Stimulated activated CD4-positive, alpha-beta T cell treated with anti-CD3 and anti-CD28 coated beads, Interleukin-12 subunit alpha, Interleukin-12 subunit beta, amount 100 ng/mL, for 4 hours (primary cell): ENCODE results near the gene ITGBL1.

Source experiments
- DNase-seq: peaks from one replicate; pipeline ENCODE4 v3.0.0-alpha.2; 2020

Gene ITGBL1

DNA sequence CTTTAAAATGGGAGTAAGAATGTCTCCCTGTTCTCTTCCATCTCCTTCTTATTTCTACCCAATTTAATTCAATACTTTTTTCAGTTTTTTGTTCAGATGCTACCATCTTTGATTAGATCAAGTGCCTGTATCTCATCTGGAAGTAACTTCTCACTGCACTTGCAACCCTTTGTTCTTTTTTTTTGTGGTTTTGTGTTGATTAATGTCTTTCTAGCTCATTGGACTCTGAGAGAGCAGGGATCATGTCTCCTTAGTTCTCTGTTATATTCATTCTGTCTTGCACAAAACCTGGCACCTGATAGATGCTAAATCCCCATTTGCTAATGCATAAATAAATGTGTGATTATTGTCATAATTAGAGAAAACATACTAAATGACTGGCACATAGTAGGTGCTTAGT lies 834 bp upstream of the ITGBL1 start:
- no peak for DNase-seq

DNA sequence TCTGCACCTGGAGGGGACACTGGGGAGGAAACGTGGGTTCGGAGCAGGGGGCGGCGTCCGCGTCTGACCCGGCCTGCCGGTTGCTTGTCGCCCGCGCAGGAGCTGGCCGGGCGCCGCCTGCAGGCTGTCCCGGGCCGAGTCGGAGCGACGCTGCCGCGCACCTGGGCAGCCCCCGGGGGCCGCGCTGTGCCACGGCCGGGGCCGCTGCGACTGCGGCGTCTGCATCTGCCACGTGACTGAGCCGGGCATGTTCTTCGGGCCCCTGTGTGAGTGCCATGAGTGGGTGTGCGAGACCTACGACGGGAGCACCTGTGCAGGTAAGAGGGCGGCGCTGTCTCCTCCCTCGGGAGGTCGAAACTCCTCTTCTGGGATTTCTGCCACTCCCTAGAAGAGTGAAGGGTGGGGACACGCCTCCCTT lies 1.3 kb downstream of the ITGBL1 start:
- no peak for DNase-seq

DNA sequence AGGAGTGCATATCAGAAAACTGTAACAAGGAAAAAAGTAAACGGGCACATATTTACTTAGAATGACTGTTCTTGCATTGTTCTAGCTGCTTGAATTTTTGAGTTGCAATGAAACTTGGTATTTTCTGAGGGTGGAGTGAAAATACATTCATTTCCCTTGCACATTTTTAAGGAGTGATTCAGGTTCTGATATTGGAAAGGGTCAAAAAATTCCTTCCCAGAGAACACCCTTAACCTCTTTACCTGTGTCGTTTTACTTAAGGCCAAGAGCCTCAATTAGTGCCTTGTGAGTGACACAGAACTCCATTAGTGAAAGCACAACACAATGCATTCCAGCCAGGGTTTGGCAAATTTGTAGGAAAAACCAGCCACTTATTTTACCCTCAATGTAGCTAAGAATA lies 2.3 kb downstream of the ITGBL1 start:
- no peak for DNase-seq

DNA sequence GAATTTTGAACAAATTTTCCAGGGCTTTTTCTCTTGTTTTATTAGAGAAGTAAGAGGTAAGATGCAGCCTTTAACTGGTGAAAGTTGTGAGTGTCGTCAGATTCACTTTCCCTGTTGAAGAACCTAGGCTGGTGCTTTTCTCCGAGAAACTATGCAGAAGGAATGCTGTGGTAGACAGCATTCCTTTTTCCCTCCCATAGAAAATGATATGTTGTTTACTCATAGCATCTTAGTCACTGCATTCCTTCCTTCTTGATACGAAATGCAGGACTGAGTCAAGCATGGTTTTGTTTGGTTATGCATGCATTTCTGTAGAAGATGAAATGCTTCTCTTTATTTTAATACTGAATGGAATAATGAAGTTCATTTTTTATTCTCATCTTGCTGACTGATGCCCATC lies 3.4 kb downstream of the ITGBL1 start:
- no peak for DNase-seq

DNA sequence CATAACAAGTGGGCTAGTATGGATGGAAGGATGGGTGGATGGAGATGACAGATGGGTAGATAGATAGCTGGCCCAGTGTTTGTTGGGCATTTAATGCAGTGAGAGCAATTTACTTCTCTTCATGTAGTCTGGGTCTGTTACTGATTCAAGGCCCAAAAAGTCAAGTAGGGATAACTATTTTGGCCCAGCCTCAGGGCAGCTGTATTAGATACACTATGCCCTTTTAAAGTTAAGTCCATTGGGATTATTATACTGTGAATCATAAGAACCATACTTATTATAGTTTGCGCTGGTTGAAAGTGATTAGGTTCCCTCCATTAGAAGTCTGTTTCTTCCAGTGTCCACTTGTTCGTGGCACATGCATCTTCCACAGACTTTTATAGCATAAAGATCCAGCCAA lies 4.7 kb downstream of the ITGBL1 start:
- no peak for DNase-seq

DNA sequence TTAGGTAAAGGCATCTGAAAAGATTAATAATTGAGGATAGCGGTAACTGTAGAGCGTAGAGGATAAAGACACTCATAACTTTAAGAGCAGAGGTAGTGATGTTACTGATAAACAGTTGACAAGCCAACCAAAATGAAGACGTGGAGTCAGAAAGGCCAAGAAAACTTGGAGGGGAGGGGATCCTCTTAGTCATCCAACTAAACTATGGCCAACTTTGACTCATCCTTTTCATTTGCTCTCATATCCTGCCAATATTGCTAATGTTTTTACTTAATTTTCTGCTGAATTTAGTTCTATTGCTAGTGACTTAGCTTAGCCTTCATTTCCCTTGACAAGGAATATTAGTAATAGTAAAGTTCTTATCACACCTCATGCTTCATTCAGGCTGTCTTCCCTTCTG lies 13.4 kb downstream of the ITGBL1 start:
- DNase-seq: no peak

DNA sequence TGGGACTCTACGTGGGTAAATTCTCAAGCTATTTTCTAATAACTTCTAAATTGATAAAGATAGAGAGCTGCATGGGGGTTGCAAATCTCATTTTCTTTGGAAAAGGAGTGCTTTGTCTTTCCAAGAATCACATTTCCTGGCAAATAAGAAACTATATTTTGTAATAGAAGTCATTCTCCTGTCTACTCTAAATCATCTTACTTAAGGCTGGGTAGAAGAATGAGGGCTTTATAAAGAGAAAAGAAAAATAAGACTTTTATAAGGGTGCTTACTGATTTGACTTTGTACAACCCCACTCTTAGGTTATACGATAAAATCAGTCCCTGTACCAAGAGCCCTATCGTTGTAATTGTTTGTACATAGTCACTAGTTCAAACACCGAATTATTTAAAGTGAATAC lies 14.9 kb downstream of the ITGBL1 start:
- no peak for DNase-seq

DNA sequence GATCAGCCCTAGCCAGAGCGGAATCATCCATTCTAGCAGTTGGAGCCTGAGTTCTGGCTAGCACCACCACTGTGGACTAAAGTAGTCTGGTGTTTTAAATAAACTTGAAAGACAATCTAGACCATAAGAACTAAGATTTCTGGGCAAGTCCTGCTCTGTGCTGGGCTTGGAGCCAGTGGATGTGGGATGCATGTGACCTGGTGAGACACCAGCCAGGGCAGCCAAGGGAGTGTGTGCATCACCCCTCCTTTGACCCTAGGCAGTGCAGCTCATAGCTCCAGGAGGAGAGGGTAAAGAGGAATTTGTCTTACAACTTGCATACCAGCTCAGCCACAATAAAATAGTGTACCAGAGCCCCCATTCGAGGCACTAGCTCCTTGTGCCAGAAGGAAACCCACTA lies 21.0 kb downstream of the ITGBL1 start:
- DNase-seq: no peak

DNA sequence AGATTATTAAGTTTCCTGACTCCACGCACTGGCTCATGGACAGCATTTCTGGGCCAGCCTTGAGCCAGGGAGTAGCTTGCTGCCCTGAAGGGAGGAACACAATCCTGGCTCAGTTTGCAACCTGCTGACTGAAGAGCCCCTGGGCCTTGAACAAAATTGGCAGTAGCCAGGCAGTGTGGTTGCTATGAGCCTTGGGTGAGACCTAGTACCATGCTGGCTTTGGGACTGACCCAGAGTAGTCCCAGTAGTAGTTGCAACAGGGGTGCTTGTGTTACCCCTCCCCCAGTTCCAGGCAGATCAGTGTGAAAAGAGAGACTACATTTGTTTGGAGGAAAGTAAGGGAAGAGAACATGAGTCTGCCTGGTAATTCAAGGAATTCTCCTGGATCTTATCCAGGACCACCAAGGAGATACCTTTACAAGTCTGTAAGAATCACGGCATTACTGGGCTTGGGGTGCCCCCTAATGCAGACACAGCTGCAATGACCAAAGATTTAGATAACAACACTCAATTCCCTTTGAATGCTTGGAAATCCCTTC lies 22.0 kb downstream of the ITGBL1 start:
- DNase-seq: no peak

DNA sequence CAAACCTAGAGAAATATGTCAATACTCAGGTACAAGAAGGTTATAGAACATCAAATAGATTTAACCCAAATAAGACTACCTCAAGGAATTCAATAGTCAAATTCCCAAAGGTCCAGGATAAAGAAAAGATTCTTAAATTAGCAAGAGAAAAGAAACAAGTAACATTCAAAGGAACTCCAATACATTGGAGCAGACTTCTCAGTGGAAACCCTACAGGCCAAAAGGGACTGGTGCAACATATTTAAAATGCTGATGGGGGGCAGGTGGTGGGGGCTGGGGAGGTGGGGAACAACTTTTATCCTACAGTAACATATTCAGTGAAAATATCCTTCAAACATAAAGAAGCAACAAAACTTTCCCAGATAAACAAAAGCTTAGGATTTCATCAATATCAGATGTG lies 23.1 kb downstream of the ITGBL1 start:
- no peak for DNase-seq

DNA sequence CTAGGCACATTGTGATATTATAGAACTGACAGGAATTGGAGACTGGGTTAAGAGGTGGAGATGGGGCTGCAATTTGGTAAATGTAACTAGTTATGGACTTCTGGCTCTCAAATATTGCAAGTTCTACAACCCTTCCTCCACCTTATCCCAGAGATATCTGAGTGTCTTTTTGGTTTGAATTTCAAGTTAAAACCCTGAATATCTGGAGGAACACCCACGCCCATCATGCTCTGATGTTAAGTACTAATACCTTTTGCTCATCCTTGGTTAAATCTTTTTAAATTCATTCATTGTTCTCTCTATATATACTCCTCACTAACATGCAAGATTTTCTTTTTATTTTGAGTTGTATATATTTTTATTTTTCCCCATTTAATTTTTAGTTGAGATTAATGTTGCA lies 28.9 kb downstream of the ITGBL1 start:
- DNase-seq: no peak

DNA sequence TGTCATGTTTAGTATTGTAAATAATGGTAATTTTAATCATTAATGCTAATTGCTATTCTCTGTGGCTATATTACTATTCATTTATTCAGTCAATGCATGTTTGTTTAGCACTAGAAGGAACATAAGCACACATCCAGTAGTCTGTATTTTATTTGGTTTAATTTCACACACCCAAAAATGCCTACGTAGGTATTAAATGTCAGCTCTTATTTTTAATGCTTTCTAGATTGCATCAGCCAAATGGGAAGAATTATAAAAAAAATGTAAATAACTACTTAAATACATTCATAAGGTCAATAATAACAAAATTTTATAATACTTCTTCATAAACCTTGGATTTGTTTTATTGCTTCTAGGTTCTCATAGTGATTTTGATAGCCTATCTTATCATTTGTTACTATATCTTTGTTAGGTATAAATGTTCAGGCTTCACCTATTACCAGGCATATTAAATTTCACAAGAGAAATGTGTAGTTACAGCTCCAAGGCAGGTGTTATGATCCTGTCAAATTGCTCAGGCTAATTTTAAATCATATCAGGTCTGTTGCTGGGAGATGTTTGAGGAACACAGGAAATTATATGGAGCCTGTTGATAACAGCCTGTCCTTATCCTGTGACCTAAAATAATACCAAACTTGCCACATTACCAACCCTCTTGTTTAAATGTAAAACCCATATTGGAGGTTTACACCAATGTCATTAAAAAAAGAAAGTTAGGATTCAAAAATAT lies 34.4 kb downstream of the ITGBL1 start:
- no peak for DNase-seq

DNA sequence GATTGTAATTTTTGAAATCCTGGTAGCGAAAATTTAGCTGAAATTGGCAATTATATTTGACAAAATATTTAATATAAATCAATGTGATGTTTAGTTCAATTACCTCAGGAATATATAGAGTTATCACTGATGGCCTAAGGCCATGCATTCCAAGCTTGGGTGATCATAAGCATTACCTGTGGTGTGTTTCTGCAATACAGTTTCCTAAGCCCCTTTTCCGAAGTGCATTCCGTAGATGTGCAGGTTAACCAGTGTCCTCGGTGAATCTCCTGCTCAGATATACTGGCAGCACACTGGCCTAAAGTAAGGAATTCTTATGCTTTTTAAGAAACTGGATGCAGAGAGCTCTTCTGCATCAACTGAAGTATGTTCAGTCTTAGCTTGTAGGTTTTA lies 35.0 kb downstream of the ITGBL1 start:
- DNase-seq: no peak

DNA sequence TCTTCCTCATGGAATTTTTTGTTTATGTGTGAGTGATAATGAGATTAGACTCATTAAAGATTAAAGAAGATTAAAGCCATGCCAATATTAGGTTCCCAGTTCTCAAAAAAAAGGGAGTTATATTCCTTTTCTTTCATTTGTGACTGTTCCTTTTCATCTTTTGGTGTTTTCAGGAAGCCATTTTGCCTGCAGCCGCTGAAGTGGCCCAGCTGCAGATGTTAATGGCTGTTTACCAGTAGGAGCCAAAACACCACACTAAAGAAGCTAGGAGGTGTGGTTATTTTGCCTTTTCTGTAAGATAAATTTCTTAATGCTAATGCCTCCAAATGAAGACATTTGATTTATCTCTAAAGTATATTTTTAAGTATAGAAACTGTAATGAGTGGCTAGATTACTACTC lies 36.3 kb downstream of the ITGBL1 start:
- no peak for DNase-seq

DNA sequence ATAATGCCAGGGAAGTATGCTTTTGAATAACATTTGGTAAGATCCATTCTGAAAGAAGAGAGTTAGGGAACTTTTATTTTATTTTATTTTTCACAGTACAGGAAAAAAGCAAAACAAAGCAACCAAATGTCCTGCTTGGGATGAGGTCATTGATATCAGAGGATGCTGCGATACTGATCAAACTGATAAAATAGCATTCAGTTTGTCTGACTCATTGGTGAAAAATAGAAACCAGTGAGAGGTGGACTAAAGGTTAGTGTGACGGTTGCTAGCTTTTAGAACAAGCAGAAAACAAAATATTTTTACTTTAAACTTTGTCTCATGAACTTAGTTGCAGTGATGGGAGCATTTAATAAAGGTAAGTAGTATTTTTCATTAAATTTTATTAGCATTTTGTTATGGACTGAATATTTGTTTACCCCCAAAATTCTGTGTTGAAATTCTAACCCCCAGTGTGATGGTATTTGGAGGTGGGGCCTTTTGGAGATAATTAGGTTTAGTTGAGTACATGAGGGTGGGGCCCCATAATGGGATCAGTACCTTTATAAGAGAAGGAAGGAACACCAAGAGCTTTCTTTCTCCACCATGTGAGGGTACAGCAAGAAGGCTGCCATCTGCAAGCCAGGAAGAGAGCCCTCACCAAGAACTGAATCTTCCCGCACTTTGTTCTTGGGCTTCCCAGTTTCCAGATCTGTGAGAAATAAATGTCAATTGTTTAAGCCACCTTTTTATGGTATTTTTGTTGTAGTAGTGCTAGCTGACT lies 37.3 kb downstream of the ITGBL1 start:
- DNase-seq: no peak

DNA sequence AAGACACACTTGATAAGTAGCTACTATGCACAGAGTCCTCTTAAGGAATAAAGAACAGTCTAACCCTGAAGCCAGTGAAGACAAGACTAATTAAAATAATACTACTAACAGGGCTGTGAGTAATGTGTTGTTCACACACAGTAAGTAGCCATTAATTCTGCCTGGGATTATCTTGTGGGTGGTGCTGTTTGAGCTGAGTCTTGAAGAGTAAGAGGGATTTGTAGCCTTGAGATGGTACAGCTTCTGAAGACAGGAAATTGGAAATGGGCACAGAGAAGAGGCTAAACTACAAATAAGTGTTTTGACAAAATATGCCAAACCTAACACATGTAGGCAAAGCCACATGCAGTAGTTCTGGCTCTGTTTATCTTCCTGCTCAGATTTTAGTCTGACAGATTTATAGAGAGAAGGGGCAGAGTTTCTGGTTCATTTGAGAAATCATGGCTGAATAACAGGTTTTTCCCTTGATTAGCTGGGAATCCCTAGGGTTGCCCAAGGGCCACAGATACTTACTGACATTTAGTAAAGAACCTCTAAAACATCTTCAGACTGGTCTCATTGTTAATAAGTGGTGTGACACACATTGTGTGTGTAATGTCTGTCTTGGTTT lies 38.0 kb downstream of the ITGBL1 start:
- DNase-seq: no peak

DNA sequence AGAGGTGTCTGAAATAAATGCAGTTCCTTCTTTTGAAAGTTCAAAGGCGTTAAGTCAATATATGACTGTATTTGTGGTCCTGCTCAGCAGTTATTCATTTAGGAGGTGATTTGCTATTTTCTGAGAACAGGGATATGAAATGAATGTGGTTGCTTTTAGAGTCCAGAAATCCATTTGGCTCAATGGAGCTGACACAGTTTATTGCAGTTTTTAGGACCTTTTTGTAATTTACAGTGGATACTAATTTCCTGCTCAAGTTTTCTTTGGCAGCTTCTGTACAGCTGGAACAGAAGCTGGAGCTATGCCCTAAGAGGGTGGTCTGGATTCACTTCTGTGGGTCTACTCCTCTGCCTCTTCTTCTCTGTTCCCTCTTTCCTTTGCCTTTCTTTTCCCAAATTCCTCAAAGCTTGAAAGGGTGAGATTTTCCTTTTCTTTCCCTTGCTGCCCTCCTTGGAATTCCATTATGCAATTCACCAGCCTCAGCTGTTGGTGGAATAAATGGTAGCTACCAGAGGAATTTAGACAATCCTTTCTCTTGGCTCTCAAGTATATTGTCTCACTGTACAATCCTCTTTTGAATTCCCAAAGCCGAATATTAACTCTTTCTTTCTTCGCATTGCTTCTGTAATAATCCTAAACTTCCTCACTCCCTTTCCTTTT lies 39.9 kb downstream of the ITGBL1 start:
- DNase-seq: no peak

DNA sequence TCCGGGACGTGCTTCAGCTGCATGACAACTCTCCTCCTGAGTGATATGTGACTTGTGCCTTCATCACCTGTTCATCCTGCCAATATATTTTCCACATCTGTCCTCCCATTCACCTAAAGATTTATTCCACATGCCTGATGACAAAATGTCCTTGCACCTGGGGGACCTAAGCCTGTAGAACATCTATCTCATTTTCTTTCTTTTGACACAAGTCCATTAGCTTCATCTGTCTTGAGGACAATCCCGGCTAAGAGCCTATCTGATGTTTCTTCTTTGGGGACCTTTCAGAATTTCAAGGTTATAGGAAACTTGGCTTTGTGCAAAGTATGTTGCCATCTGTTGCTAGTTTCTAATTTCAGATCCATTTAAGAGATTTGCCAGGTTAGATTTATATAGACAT lies 41.1 kb downstream of the ITGBL1 start:
- DNase-seq: no peak

DNA sequence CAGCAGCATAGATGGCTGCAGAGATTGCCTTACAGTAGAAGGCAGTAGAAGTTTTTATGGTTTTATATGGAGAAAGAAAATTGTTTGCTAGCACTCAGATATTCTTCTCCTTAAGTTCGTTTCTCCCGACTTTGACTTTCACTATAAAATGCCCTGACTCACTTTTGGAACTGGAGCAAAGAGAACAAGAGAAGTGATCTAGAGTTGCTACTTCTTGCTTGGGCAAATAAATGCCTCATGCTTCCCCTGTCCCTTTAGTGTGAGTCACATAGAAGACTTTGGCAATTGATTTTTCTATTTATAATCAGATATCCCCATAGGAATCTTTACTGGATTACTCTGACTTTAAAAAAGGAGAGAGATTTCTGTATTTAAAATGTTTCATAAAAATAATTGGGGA lies 46.9 kb downstream of the ITGBL1 start:
- DNase-seq: no peak

DNA sequence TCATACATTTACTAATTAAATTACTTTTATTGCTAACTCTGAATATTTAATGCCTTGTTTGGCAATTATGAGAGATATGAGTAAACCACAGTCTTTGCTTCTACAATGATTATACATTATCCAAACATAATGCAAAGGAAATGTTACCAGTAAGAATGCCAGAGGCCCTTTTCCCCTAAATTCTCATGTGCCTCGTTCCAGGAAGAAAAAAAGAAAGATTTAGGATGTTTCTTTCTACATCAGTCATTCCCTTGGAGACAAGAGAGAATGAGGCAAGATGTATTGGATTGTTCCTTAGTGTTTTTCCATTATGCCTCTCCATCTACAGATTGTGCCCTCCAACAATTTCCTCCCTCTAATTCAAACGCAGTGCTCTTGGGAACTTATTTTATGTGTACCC lies 50.1 kb downstream of the ITGBL1 start:
- DNase-seq: no peak

DNA sequence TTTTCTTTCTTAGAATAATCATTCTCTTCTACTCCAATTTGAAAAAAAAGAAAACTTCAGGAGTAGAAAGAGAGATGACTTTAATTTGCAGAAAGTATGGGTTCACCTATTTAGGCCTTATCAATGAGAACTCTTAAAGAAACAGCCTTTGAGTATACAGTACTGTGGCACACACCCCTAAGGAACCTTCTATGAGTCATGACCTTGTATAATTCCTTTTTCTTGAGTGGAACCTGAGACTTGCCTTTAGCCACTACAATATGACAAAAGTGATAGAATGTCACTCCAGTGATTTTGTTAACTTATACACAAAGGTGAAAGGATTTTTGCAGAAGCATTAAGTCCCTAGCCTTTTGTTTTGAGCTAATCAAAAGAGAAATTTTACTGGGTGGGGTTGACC lies 58.7 kb downstream of the ITGBL1 start:
- no peak for DNase-seq

DNA sequence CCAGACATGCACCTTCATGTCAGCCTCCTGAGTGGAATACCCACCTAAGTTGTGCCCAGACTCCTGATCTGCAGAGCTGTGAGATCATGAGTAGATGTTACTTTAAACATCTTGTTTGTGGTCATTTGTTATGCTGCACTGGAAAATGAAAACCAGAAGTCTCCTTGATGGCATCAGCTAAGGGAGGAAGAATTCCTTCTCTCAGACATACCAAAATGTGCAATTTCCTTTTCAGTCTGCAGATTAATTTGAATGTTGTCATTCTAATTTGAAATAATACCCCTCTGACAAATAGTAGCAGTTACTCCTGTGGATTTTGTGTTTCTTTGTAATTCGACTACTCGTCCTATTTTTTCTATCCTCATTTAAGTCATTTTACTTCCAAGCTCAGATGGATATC lies 59.3 kb downstream of the ITGBL1 start:
- DNase-seq: no peak

DNA sequence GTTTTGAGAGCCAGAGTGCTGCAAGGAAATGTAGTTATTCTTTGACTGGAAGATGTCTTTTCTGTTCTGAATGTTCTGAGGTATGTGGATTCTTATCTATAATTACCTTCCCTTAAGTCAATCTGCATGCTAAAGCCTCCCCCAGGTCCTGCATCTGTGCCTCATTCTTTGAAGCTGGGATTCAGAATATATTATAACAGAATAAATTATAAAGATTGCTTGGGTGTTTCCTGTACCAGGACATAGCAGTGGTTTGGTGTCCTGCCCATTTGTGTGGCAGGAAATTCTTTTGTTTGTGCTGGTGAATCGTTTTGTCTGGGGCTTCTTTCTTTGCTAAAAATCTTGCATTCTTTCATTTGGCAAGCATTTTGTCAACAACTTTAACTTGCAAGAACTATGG lies 60.2 kb downstream of the ITGBL1 start:
- DNase-seq: no peak

DNA sequence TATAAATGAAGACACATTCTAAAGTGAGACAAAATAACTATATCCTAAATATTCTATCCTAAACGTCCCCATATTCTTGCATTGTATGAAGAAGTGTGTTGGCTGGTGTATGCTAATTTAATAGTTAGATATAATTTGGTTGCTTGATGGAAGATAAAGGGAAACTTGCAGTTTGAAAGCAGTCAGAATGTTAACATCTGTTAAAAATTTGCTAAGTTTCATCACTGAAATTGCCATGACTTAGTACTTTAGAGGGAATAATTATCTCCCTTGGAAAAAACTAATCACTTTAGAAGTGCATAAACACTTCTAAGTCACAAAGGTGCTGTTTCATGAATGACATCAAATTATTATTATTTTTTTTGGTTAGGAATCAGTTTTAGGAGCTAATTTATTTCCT lies 61.6 kb downstream of the ITGBL1 start:
- no peak for DNase-seq
